IMR-90 (cell line): ENCODE measurements around the gene ZNF335.

Experiments
- BHLHE40 ChIP-seq: fragments of 150-350 bp; IDR thresholded peaks from 2 replicates; pipeline ENCODE4 v1.6.1; 2016; ENCODE audit warnings: mild to moderate bottlenecking, low read depth, low read length
- CEBPB ChIP-seq: IDR thresholded peaks from 2 replicates; pipeline ENCODE4 v1.6.1; 2012; ENCODE audit warnings: low read depth, low read length, improper control_type of control experiment
- NFE2L2 ChIP-seq: fragments of 150-350 bp; IDR thresholded peaks from 2 replicates; pipeline ENCODE4 v1.6.1; 2016; ENCODE audit warnings: low read depth, mild to moderate bottlenecking, low read length
- POLR2A ChIP-seq: IDR thresholded peaks from 2 replicates; pipeline ENCODE4 v1.6.1; 2012; ENCODE audit warnings: mild to moderate bottlenecking, low read depth, low read length
- RAD21 ChIP-seq: IDR thresholded peaks from 2 replicates; pipeline ENCODE4 v1.6.1; 2012; ENCODE audit warnings: low read length, improper control_type of control experiment
- RFX5 ChIP-seq: IDR thresholded peaks from 2 replicates; pipeline ENCODE4 v1.8.0; 2012; ENCODE audit warnings: low read depth, mild to moderate bottlenecking, low read length, moderate library complexity
- SMC3 ChIP-seq: fragments of 150-350 bp; IDR thresholded peaks from 2 replicates; pipeline ENCODE4 v1.6.1; 2016; ENCODE audit warnings: low read depth, mild to moderate bottlenecking, antibody characterized with exemption, low read length, moderate library complexity
- TF ChIP-seq, protein P1 (sequence below): conservative IDR thresholded peaks from 2 replicates; pipeline ENCODE4 v1.5.1; 2012; ENCODE audit warnings: mild to moderate bottlenecking, low read depth, low read length, improper control_type of control experiment
- TF ChIP-seq, protein P2 (sequence below): fragments of 150-350 bp; IDR thresholded peaks from 2 replicates; pipeline ENCODE4 v1.6.1; 2017; ENCODE audit warnings: mild to moderate bottlenecking, antibody characterized with exemption, low read length, low read depth

DNA sequence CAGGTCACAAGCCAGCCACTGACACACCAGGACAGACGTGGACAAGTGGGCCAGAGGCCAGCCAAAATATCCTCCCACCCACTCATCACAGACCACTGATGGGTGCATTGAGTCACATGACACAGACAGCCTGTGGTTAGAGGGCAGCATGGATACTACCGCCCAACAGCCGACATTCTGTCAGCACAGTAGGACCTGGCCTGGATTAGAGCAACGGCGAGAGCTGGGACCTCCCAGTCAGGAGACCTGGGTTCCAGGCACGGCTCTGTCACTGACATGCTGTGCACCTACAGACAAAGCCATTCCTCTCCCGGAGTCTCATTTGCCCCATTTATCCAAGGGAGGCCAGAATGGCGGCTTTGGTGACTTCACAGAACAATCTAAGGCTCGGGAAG, 8.0 kb downstream of the ZNF335 start:
- TF ChIP-seq SMC3, result no peak
- TF ChIP-seq BHLHE40, result no peak
- TF ChIP-seq POLR2A, result no peak
- no peak for TF ChIP-seq CEBPB
- TF ChIP-seq, protein P1, sequence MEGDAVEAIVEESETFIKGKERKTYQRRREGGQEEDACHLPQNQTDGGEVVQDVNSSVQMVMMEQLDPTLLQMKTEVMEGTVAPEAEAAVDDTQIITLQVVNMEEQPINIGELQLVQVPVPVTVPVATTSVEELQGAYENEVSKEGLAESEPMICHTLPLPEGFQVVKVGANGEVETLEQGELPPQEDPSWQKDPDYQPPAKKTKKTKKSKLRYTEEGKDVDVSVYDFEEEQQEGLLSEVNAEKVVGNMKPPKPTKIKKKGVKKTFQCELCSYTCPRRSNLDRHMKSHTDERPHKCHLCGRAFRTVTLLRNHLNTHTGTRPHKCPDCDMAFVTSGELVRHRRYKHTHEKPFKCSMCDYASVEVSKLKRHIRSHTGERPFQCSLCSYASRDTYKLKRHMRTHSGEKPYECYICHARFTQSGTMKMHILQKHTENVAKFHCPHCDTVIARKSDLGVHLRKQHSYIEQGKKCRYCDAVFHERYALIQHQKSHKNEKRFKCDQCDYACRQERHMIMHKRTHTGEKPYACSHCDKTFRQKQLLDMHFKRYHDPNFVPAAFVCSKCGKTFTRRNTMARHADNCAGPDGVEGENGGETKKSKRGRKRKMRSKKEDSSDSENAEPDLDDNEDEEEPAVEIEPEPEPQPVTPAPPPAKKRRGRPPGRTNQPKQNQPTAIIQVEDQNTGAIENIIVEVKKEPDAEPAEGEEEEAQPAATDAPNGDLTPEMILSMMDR, result no peak
- TF ChIP-seq, protein P2, sequence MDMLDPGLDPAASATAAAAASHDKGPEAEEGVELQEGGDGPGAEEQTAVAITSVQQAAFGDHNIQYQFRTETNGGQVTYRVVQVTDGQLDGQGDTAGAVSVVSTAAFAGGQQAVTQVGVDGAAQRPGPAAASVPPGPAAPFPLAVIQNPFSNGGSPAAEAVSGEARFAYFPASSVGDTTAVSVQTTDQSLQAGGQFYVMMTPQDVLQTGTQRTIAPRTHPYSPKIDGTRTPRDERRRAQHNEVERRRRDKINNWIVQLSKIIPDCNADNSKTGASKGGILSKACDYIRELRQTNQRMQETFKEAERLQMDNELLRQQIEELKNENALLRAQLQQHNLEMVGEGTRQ, result no peak
- TF ChIP-seq NFE2L2, result no peak
- TF ChIP-seq RAD21, result no peak
- no peak for TF ChIP-seq RFX5
